Measurements from ENCODE around the gene XIRP2.

XIRP2 gene

GRCh38 chr2:167200019-167200418 lies 311.7 kb downstream of the XIRP2 start:
- Histone ChIP-seq H3K9ac (ENCODE audit: low read length) (no peak overlapping the region), H3K4me3 (ENCODE audit: low read length) (no peak overlapping the region), H3K27me3 (replicated peaks; ENCODE audit: control insufficient read depth, insufficient read depth, low read length) (no peaks in the 10 kb centered on the region), H3K4me1 (ENCODE audit: control insufficient read depth, insufficient read depth, low read length) (peaks cover 29% of the 10 kb centered on the region), H3K9me3 (ENCODE audit: control insufficient read depth, low read length) (no peaks in the 10 kb centered on the region), H3K36me3 (ENCODE audit: control insufficient read depth, insufficient read depth, low read length, severe bottlenecking) (no peaks in the 10 kb centered on the region)
- no peak for DNase-seq (ENCODE audit: low read depth)

GRCh38 chr2:167209784-167210183 lies 321.5 kb downstream of the XIRP2 start:
- Histone ChIP-seq H3K4me3 (ENCODE audit: low read length) (no peak overlapping the region), H3K27me3 (replicated peaks; ENCODE audit: control insufficient read depth, insufficient read depth, low read length) (no peaks in the 10 kb centered on the region), H3K9me3 (ENCODE audit: control insufficient read depth, low read length) (no peaks in the 10 kb centered on the region), H3K36me3 (ENCODE audit: control insufficient read depth, insufficient read depth, low read length, severe bottlenecking) (no peaks in the 10 kb centered on the region), H3K9ac (ENCODE audit: low read length) (peak overlapping the region; percentile 27), H3K4me1 (ENCODE audit: control insufficient read depth, insufficient read depth, low read length) (peaks cover 12% of the 10 kb centered on the region)
- DNase-seq (ENCODE audit: low read depth) = peak; percentile 65

- H3K9me3 ChIP-seq (ENCODE audit: control insufficient read depth, low read length) = no peaks in the 10 kb centered on the region
- no peak overlapping the region for H3K4me3 ChIP-seq (ENCODE audit: low read length)
- DNase-seq (ENCODE audit: low read depth) = peak; percentile 85
- H3K4me1 ChIP-seq (ENCODE audit: control insufficient read depth, insufficient read depth, low read length) = peaks cover 12% of the 10 kb centered on the region
- no peak overlapping the region for H3K9ac ChIP-seq (ENCODE audit: low read length)
- H3K36me3 ChIP-seq (ENCODE audit: control insufficient read depth, insufficient read depth, low read length, severe bottlenecking) = no peaks in the 10 kb centered on the region
- no peaks in the 10 kb centered on the region for H3K27me3 ChIP-seq (replicated peaks; ENCODE audit: control insufficient read depth, insufficient read depth, low read length)
Observed at GRCh38 chr2:167212014-167212648, 323.9 kb downstream of the XIRP2 start.

GRCh38 chr2:167215595-167215994 lies 327.3 kb downstream of the XIRP2 start:
- H3K36me3 ChIP-seq (ENCODE audit: control insufficient read depth, insufficient read depth, low read length, severe bottlenecking) = no peaks in the 10 kb centered on the region
- H3K27me3 ChIP-seq (replicated peaks; ENCODE audit: control insufficient read depth, insufficient read depth, low read length) = no peaks in the 10 kb centered on the region
- no peaks in the 10 kb centered on the region for H3K9me3 ChIP-seq (ENCODE audit: control insufficient read depth, low read length)
- no peak for DNase-seq (ENCODE audit: low read depth)
- no peak overlapping the region for H3K4me3 ChIP-seq (ENCODE audit: low read length)
- H3K4me1 ChIP-seq (ENCODE audit: control insufficient read depth, insufficient read depth, low read length) = peaks cover under 1% of the 10 kb centered on the region
- H3K9ac ChIP-seq (ENCODE audit: low read length) = no peak overlapping the region

GRCh38 chr2:167237478-167237877 lies 349.2 kb downstream of the XIRP2 start:
- DNase-seq (ENCODE audit: low read depth) = no peak
- Histone ChIP-seq H3K27me3 (replicated peaks; ENCODE audit: control insufficient read depth, insufficient read depth, low read length) (no peaks in the 10 kb centered on the region), H3K9me3 (ENCODE audit: control insufficient read depth, low read length) (no peaks in the 10 kb centered on the region), H3K4me1 (ENCODE audit: control insufficient read depth, insufficient read depth, low read length) (no peaks in the 10 kb centered on the region), H3K36me3 (ENCODE audit: control insufficient read depth, insufficient read depth, low read length, severe bottlenecking) (no peaks in the 10 kb centered on the region), H3K4me3 (ENCODE audit: low read length) (no peak overlapping the region), H3K9ac (ENCODE audit: low read length) (no peak overlapping the region)

GRCh38 chr2:167240671-167241070 lies 352.4 kb downstream of the XIRP2 start:
- peaks cover 1% of the 10 kb centered on the region for H3K27me3 ChIP-seq (replicated peaks; ENCODE audit: control insufficient read depth, insufficient read depth, low read length)
- H3K9ac ChIP-seq (ENCODE audit: low read length) = no peak overlapping the region
- H3K4me3 ChIP-seq (ENCODE audit: low read length) = no peak overlapping the region
- H3K36me3 ChIP-seq (ENCODE audit: control insufficient read depth, insufficient read depth, low read length, severe bottlenecking) = no peaks in the 10 kb centered on the region
- no peaks in the 10 kb centered on the region for H3K9me3 ChIP-seq (ENCODE audit: control insufficient read depth, low read length)
- no peaks in the 10 kb centered on the region for H3K4me1 ChIP-seq (ENCODE audit: control insufficient read depth, insufficient read depth, low read length)
- no peak for DNase-seq (ENCODE audit: low read depth)

- Histone ChIP-seq H3K9ac (ENCODE audit: low read length) (no peak overlapping the region), H3K4me3 (ENCODE audit: low read length) (no peak overlapping the region), H3K4me1 (ENCODE audit: control insufficient read depth, insufficient read depth, low read length) (no peaks in the 10 kb centered on the region), H3K9me3 (ENCODE audit: control insufficient read depth, low read length) (peaks cover 14% of the 10 kb centered on the region), H3K36me3 (ENCODE audit: control insufficient read depth, insufficient read depth, low read length, severe bottlenecking) (no peaks in the 10 kb centered on the region), H3K27me3 (replicated peaks; ENCODE audit: control insufficient read depth, insufficient read depth, low read length) (peaks cover 15% of the 10 kb centered on the region)
- DNase-seq (ENCODE audit: low read depth) = no peak
Observed at GRCh38 chr2:167249197-167249596, 360.9 kb downstream of the XIRP2 start.

- Histone ChIP-seq H3K36me3 (ENCODE audit: control insufficient read depth, insufficient read depth, low read length, severe bottlenecking) (no peaks in the 10 kb centered on the region), H3K9ac (ENCODE audit: low read length) (no peak overlapping the region), H3K27me3 (replicated peaks; ENCODE audit: control insufficient read depth, insufficient read depth, low read length) (no peaks in the 10 kb centered on the region), H3K4me1 (ENCODE audit: control insufficient read depth, insufficient read depth, low read length) (no peaks in the 10 kb centered on the region), H3K9me3 (ENCODE audit: control insufficient read depth, low read length) (peaks cover 7% of the 10 kb centered on the region), H3K4me3 (ENCODE audit: low read length) (no peak overlapping the region)
- no peak for DNase-seq (ENCODE audit: low read depth)
Observed at GRCh38 chr2:167253025-167253424, 364.7 kb downstream of the XIRP2 start.

- Histone ChIP-seq H3K36me3 (ENCODE audit: control insufficient read depth, insufficient read depth, low read length, severe bottlenecking) (no peaks in the 10 kb centered on the region), H3K9ac (ENCODE audit: low read length) (no peak overlapping the region), H3K4me3 (ENCODE audit: low read length) (no peak overlapping the region), H3K4me1 (ENCODE audit: control insufficient read depth, insufficient read depth, low read length) (no peaks in the 10 kb centered on the region), H3K9me3 (ENCODE audit: control insufficient read depth, low read length) (peaks cover 3% of the 10 kb centered on the region), H3K27me3 (replicated peaks; ENCODE audit: control insufficient read depth, insufficient read depth, low read length) (no peaks in the 10 kb centered on the region)
- DNase-seq (ENCODE audit: low read depth) = no peak
Observed at GRCh38 chr2:167254721-167255120, 366.4 kb downstream of the XIRP2 start.

- no peaks in the 10 kb centered on the region for H3K27me3 ChIP-seq (replicated peaks; ENCODE audit: control insufficient read depth, insufficient read depth, low read length)
- no peak overlapping the region for H3K9ac ChIP-seq (ENCODE audit: low read length)
- DNase-seq (ENCODE audit: low read depth) = no peak
- H3K4me3 ChIP-seq (ENCODE audit: low read length) = no peak overlapping the region
- H3K36me3 ChIP-seq (ENCODE audit: control insufficient read depth, insufficient read depth, low read length, severe bottlenecking) = no peaks in the 10 kb centered on the region
- no peaks in the 10 kb centered on the region for H3K9me3 ChIP-seq (ENCODE audit: control insufficient read depth, low read length)
- H3K4me1 ChIP-seq (ENCODE audit: control insufficient read depth, insufficient read depth, low read length) = no peaks in the 10 kb centered on the region
Observed at GRCh38 chr2:167258712-167259111, 370.4 kb downstream of the XIRP2 start.

- H3K4me3 ChIP-seq (ENCODE audit: low read length) = no peak overlapping the region
- no peak overlapping the region for H3K9ac ChIP-seq (ENCODE audit: low read length)
- H3K4me1 ChIP-seq (ENCODE audit: control insufficient read depth, insufficient read depth, low read length) = no peaks in the 10 kb centered on the region
- no peaks in the 10 kb centered on the region for H3K9me3 ChIP-seq (ENCODE audit: control insufficient read depth, low read length)
- H3K27me3 ChIP-seq (replicated peaks; ENCODE audit: control insufficient read depth, insufficient read depth, low read length) = no peaks in the 10 kb centered on the region
- no peaks in the 10 kb centered on the region for H3K36me3 ChIP-seq (ENCODE audit: control insufficient read depth, insufficient read depth, low read length, severe bottlenecking)
- peak; percentile 13 for DNase-seq (ENCODE audit: low read depth)
Observed at GRCh38 chr2:167264380-167264779, 376.1 kb downstream of the XIRP2 start.

- Histone ChIP-seq H3K9ac (ENCODE audit: low read length) (no peak overlapping the region), H3K36me3 (ENCODE audit: control insufficient read depth, insufficient read depth, low read length, severe bottlenecking) (no peaks in the 10 kb centered on the region), H3K4me1 (ENCODE audit: control insufficient read depth, insufficient read depth, low read length) (no peaks in the 10 kb centered on the region), H3K27me3 (replicated peaks; ENCODE audit: control insufficient read depth, insufficient read depth, low read length) (no peaks in the 10 kb centered on the region), H3K4me3 (ENCODE audit: low read length) (no peak overlapping the region), H3K9me3 (ENCODE audit: control insufficient read depth, low read length) (no peaks in the 10 kb centered on the region)
- no peak for DNase-seq (ENCODE audit: low read depth)
Observed at GRCh38 chr2:167265004-167265403, 376.7 kb downstream of the XIRP2 start.

Data from adipocyte (in vitro differentiated cells).